K562 (cell line): ENCODE measurements around the gene LAMA1. TPM values are rescaled to one million over a fixed set of nuclear protein-coding genes. Genes with fewer than 3 reads are reported as not detected.

Source experiments
- ATAC-seq: fragments of 200-7000 bp; cut with Tn5 transposase; 3 replicates; pipeline ENCODE4 v1.9.1; 2020; ENCODE audit warnings: moderate library complexity
- BruUV-seq: library from RNA; stranded (reverse); fragments of 400-500 nt; replicated peaks from 2 replicates; lab custom pipeline; 2021; lab: Mats Ljungman, UMichigan
- CTCF ChIA-PET: fragments of 300-600 bp; formaldehyde crosslinking; extraction: SDS; loops from one replicate; lab custom pipeline; 2021; ENCODE audit warnings: low intra/inter-chr PET ratio; lab: Yijun Ruan, JAX
- POLR2A ChIA-PET: fragments of 300-600, 350-650 bp; sonication (Branson Sonifier 250); formaldehyde crosslinking; extraction: SDS; loops from one replicate; lab custom pipeline; 2021; ENCODE audit warnings: antibody characterized with exemption, inconsistent platforms; lab: Yijun Ruan, JAX
- DNase-seq, 4 experiments: peaks; one replicate each; pipeline versions ENCODE4 v3.0.0 to v3.0.0-alpha.2; 2011 to 2018; ENCODE audit warnings: low spot score in 3 of 4, mixed read lengths in 3 of 4; ENCODE audit errors: extremely low read depth in 1 of 4
- FAIRE-seq: peaks from 2 replicates; lab custom pipeline; 2011; peaks lifted over from hg19 to GRCh38; lab: Jason Lieb, UNC
- H2AFZ ChIP-seq: 2 replicates; pipeline ENCODE4 v1.6.0; 2011; ENCODE audit warnings: low read depth, low read length, control low read depth, inconsistent platforms
- H3K27ac ChIP-seq: fragments of 200-600 bp; 3 replicates; pipeline ENCODE4 v1.8.0; 2011; ENCODE audit warnings: low read depth, mild to moderate bottlenecking, control low read depth, inconsistent platforms, low read length, moderate library complexity, mixed read lengths; ENCODE audit errors: extremely low read depth
- H3K27me3 ChIP-seq, 2 experiments: fragments of 300-600 bp in 1 of 2; 2 replicates in 1 of 2; 3 replicates in 1 of 2; pipeline versions ENCODE4 v1.6.0 to v1.8.0; 2011; ENCODE audit warnings: inconsistent platforms in 2 of 2, low read length in 2 of 2, mild to moderate bottlenecking in 1 of 2, mixed read lengths in 1 of 2, moderate library complexity in 1 of 2; ENCODE audit not compliant: control insufficient read depth in 2 of 2, insufficient read depth in 2 of 2
- H3K36me3 ChIP-seq: fragments of 300-600 bp; 3 replicates; pipeline ENCODE4 v1.8.0; 2011; ENCODE audit warnings: mild to moderate bottlenecking, low read length, inconsistent platforms; ENCODE audit not compliant: control insufficient read depth, insufficient read depth
- H3K4me1 ChIP-seq, 2 experiments: fragments of 200-600 bp in 1 of 2; replicated peaks in 1 of 2; 2 replicates in 1 of 2; 3 replicates in 1 of 2; pipeline versions ENCODE4 v1.5.1 to v1.8.0; 2011; ENCODE audit warnings: inconsistent platforms in 2 of 2, low read length in 2 of 2, mild to moderate bottlenecking in 1 of 2, mixed read lengths in 1 of 2, moderate library complexity in 1 of 2; ENCODE audit not compliant: control insufficient read depth in 2 of 2, insufficient read depth in 2 of 2
- H3K4me2 ChIP-seq: 2 replicates; pipeline ENCODE4 v1.6.1; 2011; ENCODE audit warnings: low read length, control low read depth, inconsistent platforms, mixed read lengths; ENCODE audit not compliant: insufficient read depth
- H3K4me3 ChIP-seq: fragments of 200-600 bp; sonication (generic), shearing (Covaris generic); 2 replicates; pipeline ENCODE4 v1.5.1; 2016; ENCODE audit warnings: control low read depth, inconsistent platforms
- H3K79me2 ChIP-seq: fragments of 200-600 bp; 3 replicates; pipeline ENCODE4 v1.8.0; 2011; ENCODE audit warnings: low read length, inconsistent platforms; ENCODE audit not compliant: control insufficient read depth, insufficient read depth
- H3K9ac ChIP-seq, 2 experiments: 2 replicates each; pipeline versions ENCODE4 v1.6.0 to v1.6.1; 2011; ENCODE audit warnings: low read depth in 2 of 2, low read length in 2 of 2, control low read depth in 1 of 2, inconsistent platforms in 1 of 2, mild to moderate bottlenecking in 1 of 2, mixed read lengths in 1 of 2; ENCODE audit not compliant: insufficient read depth in 1 of 2
- H3K9me1 ChIP-seq: one replicate; pipeline ENCODE4 v1.6.0; 2011; ENCODE audit warnings: inconsistent platforms, mild to moderate bottlenecking, low read length, moderate library complexity; ENCODE audit not compliant: control insufficient read depth, insufficient read depth
- H3K9me3 ChIP-seq: replicated peaks from 2 replicates; pipeline ENCODE4 v1.5.1; 2011; ENCODE audit warnings: low read depth, low read length, inconsistent platforms; ENCODE audit not compliant: control insufficient read depth, insufficient read depth
- H4K20me1 ChIP-seq: replicated peaks from 2 replicates; pipeline ENCODE4 v1.6.1; 2011; ENCODE audit warnings: low read length, inconsistent platforms, mixed read lengths; ENCODE audit not compliant: control insufficient read depth, insufficient read depth
- DIDO1 ChIP-seq: fragments of 450-650 bp; IDR thresholded peaks from 2 replicates; pipeline ENCODE4 v1.6.1; 2016; ENCODE audit warnings: low read depth, missing biosample characterization, missing genetic modification characterization
- ILF3 ChIP-seq: fragments of 450-650 bp; IDR thresholded peaks from 2 replicates; pipeline ENCODE4 v1.6.1; 2018; ENCODE audit warnings: antibody characterized with exemption, mild to moderate bottlenecking, moderate library complexity, borderline replicate concordance
- KDM1A ChIP-seq, 2 experiments: fragments of 450-650 bp; IDR thresholded peaks; 2 replicates each; pipeline ENCODE4 v1.6.1; 2016; ENCODE audit warnings: mild to moderate bottlenecking in 2 of 2
- POLR2A ChIP-seq: fragments of 450-650 bp; conservative IDR thresholded peaks from 2 replicates; pipeline ENCODE4 v1.6.1; 2016
- SMARCA5 ChIP-seq: fragments of 450-650 bp; IDR thresholded peaks from 2 replicates; pipeline ENCODE4 v1.6.1; 2016
- SNIP1 ChIP-seq: fragments of 450-650 bp; IDR thresholded peaks from 2 replicates; pipeline ENCODE4 v1.7.1; 2017; ENCODE audit warnings: low read depth, mild to moderate bottlenecking
- TAF1 ChIP-seq: IDR thresholded peaks from 2 replicates; pipeline ENCODE4 v1.6.1; 2011; ENCODE audit warnings: mild to moderate bottlenecking, low read length, moderate library complexity; ENCODE audit not compliant: insufficient read depth, control insufficient read depth, severe bottlenecking; ENCODE audit errors: extremely low read depth
- TFAM ChIP-seq: fragments of 250-450 bp; sonication (Bioruptor Pico); conservative IDR thresholded peaks from 2 replicates; pipeline ENCODE4 v1.5.0; 2021; ENCODE audit warnings: mild to moderate bottlenecking, moderate library complexity
- ZNF589 ChIP-seq: fragments of 200-800 bp; sonication (Bioruptor generic); IDR thresholded peaks from 2 replicates; pipeline ENCODE4 v1.6.1; 2016; ENCODE audit warnings: low read depth, missing genetic modification characterization, missing compliant biosample characterization
- ZNF609 ChIP-seq: sonication (generic); formaldehyde crosslinking; IDR thresholded peaks from 2 replicates; pipeline ENCODE4 v1.8.1; 2023; ENCODE audit warnings: missing genetic modification reagents, mild to moderate bottlenecking, borderline replicate concordance
- WGBS: fragments of 100-300 bp; shearing (Covaris generic); methylation state at CpG from one replicate; pipeline ENCODE4 v1.1.6; 2016; ENCODE audit warnings: low coverage, mixed read lengths; ENCODE audit not compliant: insufficient coverage; ENCODE audit errors: missing lambda C conversion rate; 5-methylcytosine and 5-hydroxymethylcytosine counted together
- in situ Hi-C: fragments of 300-500 bp; cut with MboI; formaldehyde crosslinking; loops from 4 replicates; pipeline ENCODE4 v1.15.0; 2018; ENCODE audit warnings: inconsistent platforms, mixed read lengths
- intact Hi-C: fragments of 100-400 bp; cut with micrococcal nuclease; formaldehyde crosslinking; loops from 2 replicates; pipeline ENCODE4 v1.14.2; 2022
- polyA plus RNA-seq, 8 experiments: library from polyadenylated mRNA; depleted of rRNA in 4 of 8; stranded (reverse) in 5 of 8; unstranded in 3 of 8; fragments of >200 nt; fragmentation: Nextera tagmentation in 2 of 8; fragmentation: Illumina TruSeq in 1 of 8; extraction: Ambion mirVana in 2 of 8; extraction: Trizol in 1 of 8; gene quantifications; 2 replicates each; pipeline versions ENCODE4 v1.2.1 to v1.2.3, GENCODE V29; 2011 to 2014; ENCODE audit warnings: inconsistent platforms in 1 of 8, missing spikeins in 1 of 8
- total RNA-seq, 7 experiments: library from RNA; depleted of rRNA in 6 of 7; stranded (reverse); fragments of >200 nt in 6 of 7; fragmentation: Illumina TruSeq in 2 of 7; extraction: Trizol in 2 of 7; gene quantifications; 2 replicates each; pipeline versions ENCODE4 v1.2.1 to v1.2.3, GENCODE V29; 2011 to 2021; ENCODE audit warnings: low replicate concordance in 1 of 7
- TF ChIP-seq, protein P1 (sequence below): fragments of 250-450 bp; sonication (Bioruptor Pico); IDR thresholded peaks from 2 replicates; pipeline ENCODE4 v1.4.0; 2020; ENCODE audit warnings: borderline replicate concordance

LAMA1 gene
- total and polyA plus RNA-seq, 9 of the 15 experiments (the other 6 are each of a cell fraction or from before 2014, with no cell fraction given): 0.04 TPM; not detected in 8

- Histone ChIP-seq H3K27ac (no peak overlapping the region), H3K79me2 (no peaks in the 10 kb centered on the region), H3K36me3 (no peaks in the 10 kb centered on the region), H3K4me1 (no peaks in the 10 kb centered on the region), H3K27me3 (peaks cover 13 to 14% of the 10 kb centered on the region in 2 experiments), H3K9ac (no peak overlapping the region), H4K20me1 (no peaks in the 10 kb centered on the region), H3K4me2 (no peak overlapping the region), H2AFZ (no peak overlapping the region), H3K4me3 (no peak overlapping the region), H3K9me1 (no peaks in the 10 kb centered on the region), H3K9me3 (no peaks in the 10 kb centered on the region)
- POLR2A ChIA-PET: no interaction called here
- ATAC-seq (no peak), FAIRE-seq (no peak), DNase-seq (no peak)
- in situ Hi-C loops: no loop called here
- 0% methylated on average over 10 of the region's 10 CpGs for WGBS
- no TSS peak for BruUV-seq
- TF ChIP-seq DIDO1 (tag) (no peak), TFAM (no peak), SMARCA5 (no peak)
- intact Hi-C loops: no loop called here
- CTCF ChIA-PET: no interaction called here
These were observed 135.2 kb downstream of the LAMA1 start for GRCh38 chr18:6982398-6982797.

DNA sequence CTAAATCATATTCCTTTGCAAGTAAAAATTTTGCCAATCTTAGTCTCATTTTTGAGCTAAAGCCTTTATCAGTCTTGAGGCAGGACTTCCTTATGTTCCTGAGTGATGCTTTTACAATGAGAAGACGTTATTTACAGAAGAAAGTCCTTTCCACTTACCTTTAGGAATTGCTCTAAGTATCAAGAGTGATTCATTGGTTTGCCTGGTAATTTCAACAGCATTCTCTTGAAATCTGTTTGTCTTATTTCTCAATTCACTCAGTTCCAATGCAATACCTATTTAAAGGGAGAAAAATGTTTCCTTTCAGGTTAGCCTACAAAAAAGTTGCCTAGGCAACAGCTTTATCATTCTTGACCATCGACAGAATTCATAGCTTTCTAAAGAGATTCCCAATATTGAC is 137.2 kb downstream of the LAMA1 start:
- Histone ChIP-seq H3K27me3 (peaks cover 13 to 16% of the 10 kb centered on the region in 2 experiments; a peak in 4 of 5 replicates), H3K9me1 (no peaks in the 10 kb centered on the region), H3K4me2 (no peak overlapping the region), H4K20me1 (no peaks in the 10 kb centered on the region), H2AFZ (no peak overlapping the region), H3K4me3 (no peak overlapping the region), H3K9me3 (no peaks in the 10 kb centered on the region), H3K4me1 (no peaks in the 10 kb centered on the region), H3K79me2 (no peaks in the 10 kb centered on the region), H3K27ac (no peak overlapping the region), H3K36me3 (no peaks in the 10 kb centered on the region), H3K9ac (no peak overlapping the region)
- no peak for FAIRE-seq
- WGBS: 0% methylated on average over 2 of the region's 2 CpGs
- intact Hi-C loops (no loop called here), in situ Hi-C loops (no loop called here)
- POLR2A ChIA-PET: interaction anchor here (1.1 kb wide), 1 partner anchor 9 kb away, joined by 3 read pairs; no protein-coding TSS in a partner anchor
- BruUV-seq: no TSS peak
- DNase-seq: no peak
- no peak for ATAC-seq
- CTCF ChIA-PET: no interaction called here
- TF ChIP-seq ILF3: no peak
- no peak for TF ChIP-seq ZNF609 (CRISPR knock-in tag)
- no peak for TF ChIP-seq POLR2A
- no peak for TF ChIP-seq ZNF589
- no peak for TF ChIP-seq KDM1A (IDR thresholded peaks at IDR 0.05)
- TF ChIP-seq TAF1: no peak
- TF ChIP-seq, protein P1, sequence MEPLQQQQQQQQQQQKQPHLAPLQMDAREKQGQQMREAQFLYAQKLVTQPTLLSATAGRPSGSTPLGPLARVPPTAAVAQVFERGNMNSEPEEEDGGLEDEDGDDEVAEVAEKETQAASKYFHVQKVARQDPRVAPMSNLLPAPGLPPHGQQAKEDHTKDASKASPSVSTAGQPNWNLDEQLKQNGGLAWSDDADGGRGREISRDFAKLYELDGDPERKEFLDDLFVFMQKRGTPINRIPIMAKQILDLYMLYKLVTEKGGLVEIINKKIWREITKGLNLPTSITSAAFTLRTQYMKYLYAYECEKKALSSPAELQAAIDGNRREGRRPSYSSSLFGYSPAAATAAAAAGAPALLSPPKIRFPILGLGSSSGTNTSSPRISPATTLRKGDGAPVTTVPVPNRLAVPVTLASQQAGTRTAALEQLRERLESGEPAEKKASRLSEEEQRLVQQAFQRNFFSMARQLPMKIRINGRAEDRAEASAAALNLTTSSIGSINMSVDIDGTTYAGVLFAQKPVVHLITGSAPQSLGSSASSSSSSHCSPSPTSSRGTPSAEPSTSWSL (CRISPR knock-in tag): no peak
- no peak for TF ChIP-seq SNIP1
